ENCODE data around the gene MMP25. TPM values are rescaled to one million over a fixed set of nuclear protein-coding genes. Genes with fewer than 3 reads are reported as not detected.

Gene MMP25
- total and polyA plus RNA-seq, 9 of the 15 experiments (the other 6 are each of a cell fraction or from before 2014, with no cell fraction given) = 0.03 to 0.04 TPM; not detected in 7

DNA sequence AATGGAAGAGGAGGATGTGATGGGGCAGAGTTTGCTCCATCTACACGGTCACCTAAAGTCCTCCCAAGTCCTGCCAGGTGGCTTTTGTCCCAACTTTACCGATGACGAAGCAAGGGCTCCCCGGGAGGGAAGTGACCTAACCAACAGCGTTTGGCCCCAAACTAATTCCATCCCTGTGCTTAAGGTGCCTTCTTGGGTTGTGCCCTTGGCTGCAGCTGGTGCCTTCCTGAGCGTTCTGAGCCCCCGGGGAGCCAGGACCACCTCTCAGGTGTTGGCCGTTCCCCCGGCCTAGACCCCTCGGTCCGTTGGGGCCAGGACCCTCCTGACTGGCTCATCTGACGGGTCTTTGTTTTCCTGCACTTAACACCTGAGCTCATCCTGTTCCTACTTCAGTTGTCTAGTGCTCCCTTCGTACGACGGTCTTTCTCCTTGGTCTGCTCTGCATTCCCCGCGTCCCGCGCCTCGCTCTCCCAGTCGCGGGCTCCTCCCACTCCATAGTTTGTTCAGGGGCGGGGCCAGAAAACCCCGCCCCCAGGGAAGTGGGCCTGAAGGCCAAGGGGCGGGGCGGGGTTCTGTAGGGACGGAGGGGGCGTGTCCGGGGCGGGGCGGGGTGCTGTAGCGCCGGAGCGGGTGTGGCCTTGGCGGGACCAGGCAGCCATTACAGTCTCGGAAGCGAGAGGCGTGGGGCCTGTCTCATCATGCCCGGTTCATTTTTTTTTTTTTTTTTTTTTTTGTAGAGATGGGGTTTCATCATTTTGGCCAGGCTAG, 53.6 kb downstream of the MMP25 start (continued):
- TF ChIP-seq, protein P1, sequence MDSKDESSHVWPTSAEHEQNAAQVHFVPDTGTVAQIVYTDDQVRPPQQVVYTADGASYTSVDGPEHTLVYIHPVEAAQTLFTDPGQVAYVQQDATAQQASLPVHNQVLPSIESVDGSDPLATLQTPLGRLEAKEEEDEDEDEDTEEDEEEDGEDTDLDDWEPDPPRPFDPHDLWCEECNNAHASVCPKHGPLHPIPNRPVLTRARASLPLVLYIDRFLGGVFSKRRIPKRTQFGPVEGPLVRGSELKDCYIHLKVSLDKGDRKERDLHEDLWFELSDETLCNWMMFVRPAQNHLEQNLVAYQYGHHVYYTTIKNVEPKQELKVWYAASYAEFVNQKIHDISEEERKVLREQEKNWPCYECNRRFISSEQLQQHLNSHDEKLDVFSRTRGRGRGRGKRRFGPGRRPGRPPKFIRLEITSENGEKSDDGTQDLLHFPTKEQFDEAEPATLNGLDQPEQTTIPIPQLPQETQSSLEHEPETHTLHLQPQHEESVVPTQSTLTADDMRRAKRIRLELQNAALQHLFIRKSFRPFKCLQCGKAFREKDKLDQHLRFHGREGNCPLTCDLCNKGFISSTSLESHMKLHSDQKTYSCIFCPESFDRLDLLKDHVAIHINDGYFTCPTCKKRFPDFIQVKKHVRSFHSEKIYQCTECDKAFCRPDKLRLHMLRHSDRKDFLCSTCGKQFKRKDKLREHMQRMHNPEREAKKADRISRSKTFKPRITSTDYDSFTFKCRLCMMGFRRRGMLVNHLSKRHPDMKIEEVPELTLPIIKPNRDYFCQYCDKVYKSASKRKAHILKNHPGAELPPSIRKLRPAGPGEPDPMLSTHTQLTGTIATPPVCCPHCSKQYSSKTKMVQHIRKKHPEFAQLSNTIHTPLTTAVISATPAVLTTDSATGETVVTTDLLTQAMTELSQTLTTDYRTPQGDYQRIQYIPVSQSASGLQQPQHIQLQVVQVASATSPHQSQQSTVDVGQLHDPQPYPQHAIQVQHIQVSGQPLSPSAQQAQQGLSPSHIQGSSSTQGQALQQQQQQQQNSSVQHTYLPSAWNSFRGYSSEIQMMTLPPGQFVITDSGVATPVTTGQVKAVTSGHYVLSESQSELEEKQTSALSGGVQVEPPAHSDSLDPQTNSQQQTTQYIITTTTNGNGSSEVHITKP (IDR thresholded peaks at IDR 0.05; ENCODE audit: partially characterized antibody) = no peak
- TF ChIP-seq, protein P2, sequence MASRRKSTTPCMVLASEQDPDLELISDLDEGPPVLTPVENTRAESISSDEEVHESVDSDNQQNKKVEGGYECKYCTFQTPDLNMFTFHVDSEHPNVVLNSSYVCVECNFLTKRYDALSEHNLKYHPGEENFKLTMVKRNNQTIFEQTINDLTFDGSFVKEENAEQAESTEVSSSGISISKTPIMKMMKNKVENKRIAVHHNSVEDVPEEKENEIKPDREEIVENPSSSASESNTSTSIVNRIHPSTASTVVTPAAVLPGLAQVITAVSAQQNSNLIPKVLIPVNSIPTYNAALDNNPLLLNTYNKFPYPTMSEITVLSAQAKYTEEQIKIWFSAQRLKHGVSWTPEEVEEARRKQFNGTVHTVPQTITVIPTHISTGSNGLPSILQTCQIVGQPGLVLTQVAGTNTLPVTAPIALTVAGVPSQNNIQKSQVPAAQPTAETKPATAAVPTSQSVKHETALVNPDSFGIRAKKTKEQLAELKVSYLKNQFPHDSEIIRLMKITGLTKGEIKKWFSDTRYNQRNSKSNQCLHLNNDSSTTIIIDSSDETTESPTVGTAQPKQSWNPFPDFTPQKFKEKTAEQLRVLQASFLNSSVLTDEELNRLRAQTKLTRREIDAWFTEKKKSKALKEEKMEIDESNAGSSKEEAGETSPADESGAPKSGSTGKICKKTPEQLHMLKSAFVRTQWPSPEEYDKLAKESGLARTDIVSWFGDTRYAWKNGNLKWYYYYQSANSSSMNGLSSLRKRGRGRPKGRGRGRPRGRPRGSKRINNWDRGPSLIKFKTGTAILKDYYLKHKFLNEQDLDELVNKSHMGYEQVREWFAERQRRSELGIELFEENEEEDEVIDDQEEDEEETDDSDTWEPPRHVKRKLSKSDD (conservative IDR thresholded peaks at IDR 0.05; ENCODE audit: low read length) = no peak
- TF ChIP-seq MAZ (CRISPR knock-in tag; conservative IDR thresholded peaks at IDR 0.05 in 1 of 2, IDR thresholded peaks at IDR 0.05 in 1 of 2) (no peak), THRAP3 (IDR thresholded peaks at IDR 0.05; ENCODE audit: borderline replicate concordance) (no peak), GABPA (tag; conservative IDR thresholded peaks at IDR 0.05; ENCODE audit: low read depth) (no peak), SIN3A (IDR thresholded peaks at IDR 0.05; ENCODE audit: borderline replicate concordance in 2 of 2, control insufficient read depth in 1 of 2, low read depth in 2 of 2, low read length in 2 of 2) (no peak), FOXJ2 (tag; IDR thresholded peaks at IDR 0.05) (no peak), ZFP36 (IDR thresholded peaks at IDR 0.05; ENCODE audit: low read depth, low read length, partially characterized antibody) (no peak), CCNT2 (IDR thresholded peaks at IDR 0.05; ENCODE audit: borderline replicate concordance, extremely low read depth, insufficient read length, low read depth, low read length) (no peak), ESRRB (CRISPR knock-in tag; IDR thresholded peaks at IDR 0.05; ENCODE audit: borderline replicate concordance) (no peak), WHSC1 (IDR thresholded peaks at IDR 0.05; ENCODE audit: low read length) (no peak), FOXA3 (CRISPR knock-in tag; conservative IDR thresholded peaks at IDR 0.05 in 1 of 2, IDR thresholded peaks at IDR 0.05 in 1 of 2) (no peak), ARID2 (IDR thresholded peaks at IDR 0.05) (no peak), FUS (optimal IDR thresholded peaks at IDR 0.05; ENCODE audit: low read depth, low read length) (no peak), ZNF384 (IDR thresholded peaks at IDR 0.05; ENCODE audit: low read depth, low read length) (peak; percentile 88)
- TF ChIP-seq, protein P3, sequence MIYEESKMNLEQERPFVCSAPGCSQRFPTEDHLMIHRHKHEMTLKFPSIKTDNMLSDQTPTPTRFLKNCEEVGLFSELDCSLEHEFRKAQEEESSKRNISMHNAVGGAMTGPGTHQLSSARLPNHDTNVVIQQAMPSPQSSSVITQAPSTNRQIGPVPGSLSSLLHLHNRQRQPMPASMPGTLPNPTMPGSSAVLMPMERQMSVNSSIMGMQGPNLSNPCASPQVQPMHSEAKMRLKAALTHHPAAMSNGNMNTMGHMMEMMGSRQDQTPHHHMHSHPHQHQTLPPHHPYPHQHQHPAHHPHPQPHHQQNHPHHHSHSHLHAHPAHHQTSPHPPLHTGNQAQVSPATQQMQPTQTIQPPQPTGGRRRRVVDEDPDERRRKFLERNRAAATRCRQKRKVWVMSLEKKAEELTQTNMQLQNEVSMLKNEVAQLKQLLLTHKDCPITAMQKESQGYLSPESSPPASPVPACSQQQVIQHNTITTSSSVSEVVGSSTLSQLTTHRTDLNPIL (CRISPR knock-in tag; IDR thresholded peaks at IDR 0.05) = no peak

Data from K562 (cell line).